Activated naive CD4-positive, alpha-beta T cell treated with Interleukin-2 at 50 U/mL for 16 hours (primary cell): ENCODE results near the gene RD3L.
"Not testable (repeated sequence)": the region's sequence is repeated elsewhere in the genome, so short reads cannot be mapped to it uniquely, and the experiment has no call there.

ENCODE experiments used
- DNase-seq: peaks from one replicate; pipeline ENCODE4 v3.0.0-alpha.2; 2020

Gene RD3L

GRCh38 chr14:103927566-103927965 lies 14.8 kb downstream of the RD3L start:
- no peak for DNase-seq

GRCh38 chr14:103925316-103925715 lies 17.0 kb downstream of the RD3L start:
- DNase-seq: no peak

GRCh38 chr14:103923863-103924262 lies 18.5 kb downstream of the RD3L start:
- no peak for DNase-seq

- not testable (repeated sequence) for DNase-seq
Measured at GRCh38 chr14:103921855-103922200, 20.5 kb downstream of the RD3L start.

- peak; percentile 96 for DNase-seq
Measured at GRCh38 chr14:103920981-103921854, 21.1 kb downstream of the RD3L start.

GRCh38 chr14:103916636-103917262 lies 25.6 kb downstream of the RD3L start:
- no peak for DNase-seq

- DNase-seq: no peak
Measured at GRCh38 chr14:103915616-103916015, 26.7 kb downstream of the RD3L start.

- DNase-seq: no peak
Measured at GRCh38 chr14:103910984-103911383, 31.3 kb downstream of the RD3L start.

- DNase-seq: peak; percentile 72
Measured at GRCh38 chr14:103910262-103910935, 31.9 kb downstream of the RD3L start.

GRCh38 chr14:103909531-103910261 lies 32.6 kb downstream of the RD3L start:
- DNase-seq: no peak

- DNase-seq: no peak
Measured at GRCh38 chr14:103908580-103908979, 33.7 kb downstream of the RD3L start.

- no peak for DNase-seq
Measured at GRCh38 chr14:103905842-103906456, 36.4 kb downstream of the RD3L start.

- DNase-seq: no peak
Measured at GRCh38 chr14:103904493-103905107, 37.7 kb downstream of the RD3L start.

- DNase-seq: no peak
Measured at GRCh38 chr14:103899833-103900232, 42.5 kb downstream of the RD3L start.

GRCh38 chr14:103899316-103899715 lies 43.0 kb downstream of the RD3L start:
- DNase-seq: no peak

- DNase-seq: no peak
Measured at GRCh38 chr14:103898711-103899110, 43.6 kb downstream of the RD3L start.

- DNase-seq: no peak
Measured at GRCh38 chr14:103898204-103898603, 44.1 kb downstream of the RD3L start.

- DNase-seq: no peak
Measured at GRCh38 chr14:103897075-103897947, 45.0 kb downstream of the RD3L start.

GRCh38 chr14:103896578-103896977 lies 45.8 kb downstream of the RD3L start:
- DNase-seq: no peak

- DNase-seq: no peak
Measured at GRCh38 chr14:103894723-103895059, 47.6 kb downstream of the RD3L start.

- DNase-seq: no peak
Measured at GRCh38 chr14:103894034-103894722, 48.2 kb downstream of the RD3L start.
